NCI-H748 (cell line): ENCODE results near the gene CS.

Experiments
- DNase-seq: peaks from one replicate; lab custom pipeline; 2025; ENCODE audit not compliant: unreplicated experiment; lab: John Stamatoyannopoulos, UW

The CS gene

GRCh38 chr12:56221757-56222530, 78.2 kb downstream of the CS start, which contains the start of gene RNF41:
TSS of gene RNF41 (minus strand) at chr12:56221922. CDS start at chr12:56214047, 7,875 bp downstream.
- peak; percentile 98 for DNase-seq
